GM19455 (cell line): ENCODE measurements around the gene LMO2.
"Not testable (repeated sequence)": the region's sequence is repeated elsewhere in the genome, so short reads cannot be mapped to it uniquely, and the experiment has no call there.

Experiments
- ATAC-seq: cut with Tn5 transposase; IDR thresholded peaks from one replicate; pipeline ENCODE4 v1.9.1; 2021; ENCODE audit not compliant: unreplicated experiment

The LMO2 gene

DNA sequence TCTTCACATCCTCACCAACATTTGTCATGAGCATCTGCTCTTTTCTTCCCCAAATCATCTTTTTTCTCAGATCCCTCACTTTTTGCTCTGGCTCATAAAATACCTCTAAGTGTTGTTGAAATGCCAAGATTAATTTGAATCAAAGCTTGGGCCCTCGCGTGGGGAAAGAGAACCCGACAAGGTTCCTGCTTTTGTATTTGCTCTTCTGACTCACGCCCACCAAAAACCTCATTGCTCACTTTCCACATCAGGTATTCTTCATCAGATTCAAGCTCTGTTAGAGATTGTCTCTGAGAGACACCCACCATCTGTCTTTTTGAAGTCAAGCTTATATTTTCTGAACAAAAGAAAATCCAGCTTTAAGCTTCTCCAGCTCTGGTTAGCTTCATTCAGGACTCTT, 64.7 kb downstream of the LMO2 start:
- ATAC-seq, result no peak

DNA sequence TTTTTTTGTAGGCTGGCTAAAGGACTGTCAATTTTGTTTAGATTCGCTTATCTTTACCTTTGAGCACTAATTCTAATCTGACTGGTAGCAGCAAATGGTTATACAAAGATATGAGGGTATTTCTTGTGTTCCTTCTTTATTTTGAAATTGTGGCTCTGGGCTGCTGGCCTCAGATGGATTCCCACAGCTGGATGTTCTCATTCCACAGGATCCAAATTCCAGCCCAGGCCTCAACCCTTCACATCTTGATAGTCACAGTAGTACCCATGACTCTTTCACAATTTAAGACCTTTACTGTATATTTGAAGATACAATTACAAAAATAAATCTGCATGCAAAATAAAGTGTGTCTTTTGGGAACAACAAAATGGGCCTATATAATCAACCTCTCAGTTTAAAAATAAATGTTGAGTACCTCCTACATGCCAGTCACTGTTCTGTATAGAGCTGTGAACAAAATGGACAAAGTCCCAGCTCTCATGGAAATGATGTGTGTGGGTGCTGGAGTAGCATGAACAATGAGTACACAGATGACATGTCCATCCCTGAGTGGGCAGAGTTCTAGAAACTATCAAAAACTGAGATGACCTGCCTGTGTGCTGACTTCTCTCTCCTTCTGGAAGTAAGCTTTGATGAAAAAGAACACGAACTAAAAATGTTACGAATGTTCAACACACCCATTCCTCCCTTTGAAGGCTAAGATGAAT, 65.9 kb downstream of the LMO2 start:
- ATAC-seq, result no peak

- not testable (repeated sequence) for ATAC-seq
Observed at GRCh38 chr11:33822981-33823380, 68.9 kb downstream of the LMO2 start.

DNA sequence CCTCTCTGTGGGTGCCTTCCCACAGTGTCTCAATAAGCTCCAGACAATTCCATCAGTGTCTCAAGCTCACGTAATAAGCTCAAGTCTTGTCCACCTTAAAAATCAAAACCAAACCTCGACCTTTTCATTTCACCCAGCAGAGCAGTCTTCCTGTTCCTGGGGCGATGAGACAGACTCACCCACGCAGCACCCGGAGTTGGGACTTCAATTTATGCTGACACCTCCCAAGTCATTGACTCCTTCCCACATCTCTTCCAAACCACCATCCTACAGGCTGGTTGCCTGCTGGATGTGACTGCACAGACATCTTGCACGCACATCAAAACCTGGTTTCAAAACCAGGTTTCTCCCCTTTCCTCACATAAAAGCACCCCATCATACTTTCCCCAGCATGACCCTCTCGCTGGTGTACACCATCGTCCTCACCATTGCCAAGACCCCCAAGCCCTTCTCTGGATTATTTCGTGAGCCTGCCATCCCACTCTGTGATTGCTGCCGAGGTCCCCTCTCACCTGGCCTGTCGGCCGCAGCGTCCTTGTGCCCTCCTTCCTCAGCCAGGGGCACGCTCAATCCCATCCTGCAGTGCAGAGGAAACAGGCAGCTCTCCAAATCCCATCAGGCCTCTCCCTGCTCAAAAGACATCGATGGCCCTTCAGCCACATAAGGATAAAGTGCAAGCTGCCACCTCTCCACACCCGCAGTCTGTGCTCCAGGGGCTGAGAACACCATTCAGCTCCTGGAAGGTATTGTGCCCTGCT, 72.4 kb downstream of the LMO2 start:
- ATAC-seq, result no peak
